Psoas muscle (tissue), 8 donors: ENCODE results near the gene OGFOD3. TPM values are rescaled to one million over a fixed set of nuclear protein-coding genes. Genes with fewer than 3 reads are reported as not detected.

ENCODE experiments used
- ATAC-seq, 4 donors: fragments of 200-7000 bp; cut with Tn5 transposase; one replicate each; pipeline ENCODE4 v1.9.1; 2020; ENCODE audit warnings: moderate library complexity in 3 of 4, mild to moderate bottlenecking in 2 of 4
- DNase-seq, 2 donors: peaks; one replicate each; pipeline ENCODE4 v3.0.0-alpha.2; 2020
- H3K27ac ChIP-seq: fragments of 200-600 bp; one replicate; pipeline ENCODE4 v1.8.0; 2022
- H3K27me3 ChIP-seq, 3 donors: fragments of 200-600 bp in 1 of 3; one replicate each; pipeline versions ENCODE4 v1.6.1 to v1.8.0; 2013 to 2022; ENCODE audit warnings: low read length in 2 of 3, mild to moderate bottlenecking in 2 of 3, moderate library complexity in 1 of 3; ENCODE audit not compliant: insufficient read depth in 3 of 3
- H3K36me3 ChIP-seq, 2 donors: fragments of 200-600 bp in 1 of 2; one replicate each; pipeline versions ENCODE4 v1.6.1 to v1.8.0; 2013 to 2022; ENCODE audit warnings: low read depth in 1 of 2, mild to moderate bottlenecking in 1 of 2, moderate library complexity in 1 of 2; ENCODE audit not compliant: insufficient read depth in 1 of 2
- H3K4me1 ChIP-seq: fragments of 200-600 bp; one replicate; pipeline ENCODE4 v1.8.0; 2022
- H3K4me3 ChIP-seq: fragments of 200-600 bp; one replicate; pipeline ENCODE4 v1.8.0; 2022; ENCODE audit warnings: mild to moderate bottlenecking
- H3K9me3 ChIP-seq: fragments of 200-600 bp; one replicate; pipeline ENCODE4 v1.8.0; 2022
- WGBS, 3 donors: extraction: QIAGEN DNeasy Blood & Tissue Kit; methylation state at CpG; one replicate each; pipeline versions ENCODE4 v1.1.6 to v1.1.7; 2013; 5-methylcytosine and 5-hydroxymethylcytosine counted together
- intact Hi-C, 2 donors: fragments of 100-400 bp; cut with DNase I; formaldehyde crosslinking; loops; one replicate each; pipeline versions ENCODE4 v1.11.0 to v1.14.2; 2022
- polyA plus RNA-seq, 3 donors: library from polyadenylated mRNA; stranded (reverse); fragments of 200-250 nt; gene quantifications; one replicate each; pipeline ENCODE4 v1.2.3, GENCODE V29; 2013
- total RNA-seq, 4 donors: library from RNA; stranded (reverse); fragmentation: NEBNext Ultra II Directional in 2 of 4; extraction: Animal tissue kit (Norgen Biotek cat#: 25700) in 2 of 4; gene quantifications; one replicate each; pipeline versions ENCODE4 v1.2.1 to v1.2.4, GENCODE V29; 2021 to 2023
- TF ChIP-seq, protein P1 (sequence below): fragments of 200-600 bp; IDR thresholded peaks from one replicate; pipeline ENCODE4 v1.8.0; 2022; ENCODE audit warnings: antibody characterized with exemption
- donor health status: healthy with polysubstance abuse.
- donor health status: DM: no; HTN: no; CAD: no; lungs with moderate emphysema.
- donor health status: Bipolar disorder and iron deficiency.
- donor health status: healthy.
- donor health status: DM: yes; HTN: yes; CAD: no.
- donor health status: DM: no; HTN: no; CAD: no.
- donor health status: DM: no; HTN: no; CAD: no.
- donor health status: DM: yes; HTN: yes; CAD: no.

Gene OGFOD3
- total and polyA plus RNA-seq, 7 donors, result 15.5 to 30.4 (median 26.9) TPM

DNA sequence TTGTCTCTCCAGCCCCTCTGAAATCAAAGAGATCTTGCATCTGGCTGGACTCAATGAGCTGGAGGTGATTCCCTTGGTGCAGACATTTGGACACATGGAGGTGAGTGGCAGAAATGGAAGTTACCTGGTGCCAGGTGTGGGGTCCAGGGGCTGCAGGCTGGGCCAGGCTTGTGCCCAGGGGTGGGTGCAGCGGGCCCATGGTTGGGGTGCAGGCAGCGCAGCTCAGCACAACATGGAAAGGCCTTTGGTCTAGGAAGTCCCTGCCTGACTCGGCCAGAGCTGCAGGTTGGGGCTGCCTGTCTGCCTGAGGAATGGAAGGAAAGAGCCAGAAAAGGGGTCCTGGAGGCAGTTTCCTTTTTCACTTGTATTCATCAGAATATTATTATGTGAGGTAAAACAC lies 10.2 kb upstream of the OGFOD3 start:
- intact Hi-C loops, result no loop called here
- H3K36me3 ChIP-seq, result peaks cover 0 to 35% of the 10 kb centered on the region in 2 donors
- H3K4me1 ChIP-seq, result no peaks in the 10 kb centered on the region
- WGBS, 3 donors, result 94 to 96% (median 96%) methylated on average over 3 of the region's 3 CpGs
- no peaks in the 10 kb centered on the region for H3K9me3 ChIP-seq
- H3K27me3 ChIP-seq, result no peaks in the 10 kb centered on the region
- TF ChIP-seq, protein P1, sequence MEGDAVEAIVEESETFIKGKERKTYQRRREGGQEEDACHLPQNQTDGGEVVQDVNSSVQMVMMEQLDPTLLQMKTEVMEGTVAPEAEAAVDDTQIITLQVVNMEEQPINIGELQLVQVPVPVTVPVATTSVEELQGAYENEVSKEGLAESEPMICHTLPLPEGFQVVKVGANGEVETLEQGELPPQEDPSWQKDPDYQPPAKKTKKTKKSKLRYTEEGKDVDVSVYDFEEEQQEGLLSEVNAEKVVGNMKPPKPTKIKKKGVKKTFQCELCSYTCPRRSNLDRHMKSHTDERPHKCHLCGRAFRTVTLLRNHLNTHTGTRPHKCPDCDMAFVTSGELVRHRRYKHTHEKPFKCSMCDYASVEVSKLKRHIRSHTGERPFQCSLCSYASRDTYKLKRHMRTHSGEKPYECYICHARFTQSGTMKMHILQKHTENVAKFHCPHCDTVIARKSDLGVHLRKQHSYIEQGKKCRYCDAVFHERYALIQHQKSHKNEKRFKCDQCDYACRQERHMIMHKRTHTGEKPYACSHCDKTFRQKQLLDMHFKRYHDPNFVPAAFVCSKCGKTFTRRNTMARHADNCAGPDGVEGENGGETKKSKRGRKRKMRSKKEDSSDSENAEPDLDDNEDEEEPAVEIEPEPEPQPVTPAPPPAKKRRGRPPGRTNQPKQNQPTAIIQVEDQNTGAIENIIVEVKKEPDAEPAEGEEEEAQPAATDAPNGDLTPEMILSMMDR, result no peak
- H3K4me3 ChIP-seq, result no peak overlapping the region
- no peak overlapping the region for H3K27ac ChIP-seq
- no peak for DNase-seq
- no peak for ATAC-seq

DNA sequence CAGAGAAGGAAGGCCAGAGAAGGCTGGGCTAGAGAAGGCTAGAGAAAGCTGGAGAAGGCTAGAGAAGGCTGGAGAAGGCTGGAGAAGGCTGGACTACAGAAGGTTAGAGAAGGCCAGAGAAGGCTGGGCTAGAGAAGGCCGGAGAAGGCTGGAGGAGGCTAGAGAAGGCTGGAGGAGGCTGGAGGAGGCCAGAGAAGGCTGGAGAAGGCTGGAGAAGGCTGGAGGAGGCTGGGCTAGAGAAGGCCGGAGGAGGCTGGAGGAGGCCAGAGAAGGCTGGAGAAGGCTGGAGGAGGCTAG lies 6.4 kb upstream of the OGFOD3 start:
- H3K4me3 ChIP-seq, result no peak overlapping the region
- H3K36me3 ChIP-seq, result peaks cover 0 to 44% of the 10 kb centered on the region in 2 donors
- H3K27ac ChIP-seq, result no peak overlapping the region
- H3K27me3 ChIP-seq, result no peaks in the 10 kb centered on the region
- 91 to 100% (median 98%) methylated on average over 2 of the region's 2 CpGs for WGBS, 3 donors
- no peaks in the 10 kb centered on the region for H3K4me1 ChIP-seq
- TF ChIP-seq, protein P1, result no peak
- DNase-seq (no peak), ATAC-seq (no peak)
- peaks cover 4% of the 10 kb centered on the region for H3K9me3 ChIP-seq
- intact Hi-C loops, result no loop called here

DNA sequence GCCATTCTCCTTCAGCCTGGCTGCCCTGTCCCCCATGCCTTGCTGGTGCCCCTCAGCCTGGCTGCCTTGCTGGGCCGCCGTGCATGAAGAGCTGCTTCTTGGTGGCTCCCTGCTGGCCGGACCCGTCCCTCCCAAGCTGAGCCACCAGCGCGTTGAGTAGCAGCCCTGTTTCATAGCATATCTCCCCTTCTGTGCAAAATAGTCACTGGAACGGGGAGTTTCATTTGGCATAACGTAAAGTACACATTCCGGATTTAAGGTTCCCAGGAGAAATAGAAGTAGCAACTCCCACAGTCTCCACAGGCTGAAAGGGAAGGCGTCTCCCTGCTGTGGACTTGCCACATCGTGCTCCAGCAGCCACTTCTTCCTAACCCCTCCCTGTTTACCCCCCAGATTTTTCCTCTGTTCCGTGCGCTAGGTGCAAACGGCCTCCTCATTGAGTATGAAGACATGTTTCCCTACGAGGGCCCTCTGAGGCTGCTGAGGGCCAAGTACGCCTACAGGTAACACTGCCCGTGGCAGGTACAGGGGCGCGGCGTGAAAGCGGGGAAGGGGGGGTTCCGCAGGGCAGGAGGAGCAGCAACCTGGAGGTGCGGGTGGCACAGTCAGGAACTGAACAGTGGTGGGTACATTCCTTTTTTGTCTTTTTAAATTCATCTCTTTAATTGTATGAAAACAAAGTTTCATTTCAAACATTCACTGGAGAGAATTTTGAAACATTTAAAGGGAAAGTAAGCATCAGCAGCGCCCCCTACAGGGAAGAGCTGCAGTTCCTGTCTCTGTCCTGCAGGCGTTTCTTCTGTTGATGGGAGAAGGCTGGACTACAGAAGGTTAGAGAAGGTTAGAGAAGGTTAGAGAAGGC lies 5.8 kb upstream of the OGFOD3 start:
- H3K27me3 ChIP-seq, result no peaks in the 10 kb centered on the region
- 76 to 77% (median 77%) methylated on average over 25 of the region's 25 CpGs for WGBS, 3 donors
- DNase-seq (no peak), ATAC-seq (peak in 1 of 4 donors; percentile 36)
- peaks cover 0 to 41% of the 10 kb centered on the region in 2 donors for H3K36me3 ChIP-seq
- H3K27ac ChIP-seq, result no peak overlapping the region
- H3K4me3 ChIP-seq, result no peak overlapping the region
- H3K9me3 ChIP-seq, result peaks cover 4% of the 10 kb centered on the region
- TF ChIP-seq, protein P1, result peak; percentile 35
- peaks cover 4% of the 10 kb centered on the region for H3K4me1 ChIP-seq
- intact Hi-C loops, result no loop called here

DNA sequence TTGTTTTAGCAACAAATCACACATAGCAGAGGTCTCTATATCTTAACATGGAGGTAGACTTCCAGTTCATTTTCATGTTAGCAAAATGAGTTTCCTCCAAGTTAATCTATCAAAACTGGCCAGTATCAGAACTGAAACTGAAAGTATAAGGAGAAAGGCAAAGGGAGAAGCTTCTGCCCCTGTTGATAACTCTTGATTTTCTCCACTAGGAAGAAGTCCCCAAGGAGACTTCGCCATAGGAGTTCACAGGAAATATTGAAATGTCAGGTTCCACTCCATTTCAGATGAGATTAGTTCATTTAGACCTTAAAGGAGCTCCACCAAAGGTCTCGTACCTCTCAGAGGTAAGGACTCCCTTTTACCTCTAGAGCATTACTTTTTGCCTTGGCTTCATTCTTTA lies 1.2 kb upstream of the OGFOD3 start:
- no peak overlapping the region for H3K27ac ChIP-seq
- ATAC-seq (no peak), DNase-seq (no peak)
- no peaks in the 10 kb centered on the region for H3K27me3 ChIP-seq
- peak overlapping the region; percentile 92 for H3K4me3 ChIP-seq
- intact Hi-C loops, result no loop called here
- TF ChIP-seq, protein P1, result no peak
- peaks cover 4% of the 10 kb centered on the region for H3K9me3 ChIP-seq
- peaks cover 0 to 38% of the 10 kb centered on the region in 2 donors for H3K36me3 ChIP-seq
- peaks cover 15% of the 10 kb centered on the region for H3K4me1 ChIP-seq
- 87 to 96% (median 91%) methylated on average over 2 of the region's 2 CpGs for WGBS, 3 donors
